Measurements from ENCODE around the gene ASRGL1. TPM values are rescaled to one million over a fixed set of nuclear protein-coding genes. Genes with fewer than 3 reads are reported as not detected.
A peak's percentile ranks its signal among the peaks of the same experiment; 100 is the strongest.
"Not testable (repeated sequence)": the region's sequence is repeated elsewhere in the genome, so short reads cannot be mapped to it uniquely, and the experiment has no call there.

Gene ASRGL1
- total and polyA plus RNA-seq, 2 experiments from 2014 or later, result 6.9 to 21.5 TPM

DNA sequence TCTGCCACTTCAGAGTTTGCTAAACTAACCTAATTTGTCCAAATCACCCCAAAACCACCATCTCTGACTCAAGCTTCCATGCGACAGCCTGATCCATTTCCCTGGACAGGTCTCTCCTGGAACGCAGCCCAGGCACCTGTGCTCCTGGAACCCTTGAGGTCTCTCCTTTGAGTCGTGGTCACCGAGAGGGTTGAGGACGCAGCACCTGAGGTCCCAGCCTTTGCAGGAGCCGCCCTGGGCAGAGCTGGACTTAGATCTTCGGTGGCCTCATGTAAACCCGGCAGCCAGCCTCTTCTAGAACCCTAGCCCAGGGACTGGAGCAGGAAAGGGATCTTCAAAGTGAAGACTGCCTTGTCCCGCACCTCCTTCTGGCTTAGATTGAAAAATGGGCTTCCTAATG is 37.6 kb downstream of the ASRGL1 start:
- no peak for DNase-seq (ENCODE audit: low read depth in 1 of 2, low spot score in 1 of 2)
- no peaks in the 10 kb centered on the region for H3K27me3 ChIP-seq
- no peak overlapping the region for H3K4me3 ChIP-seq
- no peak overlapping the region for H3K27ac ChIP-seq
- TF ChIP-seq, protein P1, sequence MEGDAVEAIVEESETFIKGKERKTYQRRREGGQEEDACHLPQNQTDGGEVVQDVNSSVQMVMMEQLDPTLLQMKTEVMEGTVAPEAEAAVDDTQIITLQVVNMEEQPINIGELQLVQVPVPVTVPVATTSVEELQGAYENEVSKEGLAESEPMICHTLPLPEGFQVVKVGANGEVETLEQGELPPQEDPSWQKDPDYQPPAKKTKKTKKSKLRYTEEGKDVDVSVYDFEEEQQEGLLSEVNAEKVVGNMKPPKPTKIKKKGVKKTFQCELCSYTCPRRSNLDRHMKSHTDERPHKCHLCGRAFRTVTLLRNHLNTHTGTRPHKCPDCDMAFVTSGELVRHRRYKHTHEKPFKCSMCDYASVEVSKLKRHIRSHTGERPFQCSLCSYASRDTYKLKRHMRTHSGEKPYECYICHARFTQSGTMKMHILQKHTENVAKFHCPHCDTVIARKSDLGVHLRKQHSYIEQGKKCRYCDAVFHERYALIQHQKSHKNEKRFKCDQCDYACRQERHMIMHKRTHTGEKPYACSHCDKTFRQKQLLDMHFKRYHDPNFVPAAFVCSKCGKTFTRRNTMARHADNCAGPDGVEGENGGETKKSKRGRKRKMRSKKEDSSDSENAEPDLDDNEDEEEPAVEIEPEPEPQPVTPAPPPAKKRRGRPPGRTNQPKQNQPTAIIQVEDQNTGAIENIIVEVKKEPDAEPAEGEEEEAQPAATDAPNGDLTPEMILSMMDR (IDR thresholded peaks at IDR 0.05; ENCODE audit: low read depth, low read length), result no peak
- H3K36me3 ChIP-seq, result no peaks in the 10 kb centered on the region
- no peaks in the 10 kb centered on the region for H3K9me3 ChIP-seq (ENCODE audit: low read depth)
- no peaks in the 10 kb centered on the region for H3K4me1 ChIP-seq (ENCODE audit: low read depth)

- peak; percentile 65 to 67 for DNase-seq (ENCODE audit: low read depth in 1 of 2, low spot score in 1 of 2)
- TF ChIP-seq, protein P1 (IDR thresholded peaks at IDR 0.05; ENCODE audit: low read depth, low read length), result peak; percentile 34
- H3K4me3 ChIP-seq; H3K9me3 ChIP-seq (ENCODE audit: low read depth); H3K36me3 ChIP-seq; H3K27me3 ChIP-seq; H3K4me1 ChIP-seq (ENCODE audit: low read depth); H3K27ac ChIP-seq: not testable (repeated sequence)
Observed at GRCh38 chr11:62378459-62379063, 41.3 kb downstream of the ASRGL1 start.

DNA sequence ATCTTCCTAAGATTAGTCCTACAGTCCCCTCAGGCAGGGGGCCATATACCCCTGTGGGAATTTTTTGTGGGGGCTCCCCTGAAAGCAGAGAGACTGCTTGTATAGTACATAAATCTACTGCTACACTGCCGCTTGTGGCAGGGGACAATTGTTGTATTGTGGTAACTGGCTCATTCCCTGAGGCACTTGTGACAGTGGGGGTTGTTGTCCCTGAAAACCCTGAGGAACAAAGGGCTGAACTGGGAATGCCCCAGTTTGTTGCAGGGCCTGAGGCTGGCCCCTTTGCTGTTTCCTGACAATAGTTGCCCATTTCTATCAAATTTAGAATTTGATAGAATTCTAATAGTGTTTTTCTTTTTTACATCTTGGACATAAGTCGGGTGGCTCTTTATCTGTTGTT is 42.3 kb downstream of the ASRGL1 start:
- not testable (repeated sequence) for H3K4me3 ChIP-seq; H3K36me3 ChIP-seq; H3K9me3 ChIP-seq (ENCODE audit: low read depth); H3K4me1 ChIP-seq (ENCODE audit: low read depth); DNase-seq (ENCODE audit: low read depth in 1 of 2, low spot score in 1 of 2); H3K27me3 ChIP-seq; H3K27ac ChIP-seq

DNA sequence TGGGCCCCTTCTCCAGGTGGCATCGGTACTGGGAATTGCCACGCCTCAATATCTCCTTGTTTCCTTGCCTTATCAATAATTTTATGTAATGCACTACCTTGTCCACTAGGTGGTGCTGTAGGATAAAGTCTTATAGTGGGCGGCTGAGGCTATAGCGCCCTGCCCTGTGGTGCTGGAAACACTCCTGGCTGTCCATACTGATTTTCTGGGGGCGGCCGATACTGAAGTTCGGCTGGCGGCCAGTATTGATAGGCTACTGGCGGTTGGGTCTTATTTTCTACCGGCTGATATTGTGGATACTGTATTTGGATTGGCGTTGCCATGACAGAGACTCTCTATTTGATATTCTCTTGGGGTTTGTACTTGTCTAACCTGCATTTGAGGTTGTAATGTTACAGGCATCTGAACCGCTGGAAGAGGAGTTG is 43.6 kb downstream of the ASRGL1 start:
- not testable (repeated sequence) for H3K27ac ChIP-seq; H3K4me1 ChIP-seq (ENCODE audit: low read depth); H3K4me3 ChIP-seq; H3K9me3 ChIP-seq (ENCODE audit: low read depth); H3K36me3 ChIP-seq; H3K27me3 ChIP-seq
- peak; percentile 78 to 82 for DNase-seq (ENCODE audit: low read depth in 1 of 2, low spot score in 1 of 2)
- TF ChIP-seq, protein P1 (IDR thresholded peaks at IDR 0.05; ENCODE audit: low read depth, low read length), result peak; percentile 64

DNA sequence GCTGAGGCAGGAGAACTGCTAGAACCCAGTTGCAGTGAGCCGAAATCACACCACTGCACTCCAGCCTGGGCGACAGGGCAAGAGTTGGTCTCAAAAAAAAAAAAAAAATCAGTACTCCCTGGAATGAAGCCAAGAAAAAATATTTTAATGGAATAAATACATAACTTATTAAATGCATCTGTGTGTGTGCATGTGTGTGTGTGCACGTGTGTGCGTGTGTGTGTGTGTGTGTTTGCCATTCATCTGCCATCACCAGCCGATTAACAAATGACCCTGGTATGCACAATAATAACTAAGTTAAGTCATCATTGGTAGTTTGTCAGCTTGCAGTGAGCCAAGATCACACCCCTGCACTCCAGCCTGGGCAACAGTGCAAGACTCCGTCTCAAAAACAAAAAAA is 46.6 kb downstream of the ASRGL1 start:
- no peaks in the 10 kb centered on the region for H3K9me3 ChIP-seq (ENCODE audit: low read depth)
- TF ChIP-seq, protein P1 (IDR thresholded peaks at IDR 0.05; ENCODE audit: low read depth, low read length), result no peak
- H3K36me3 ChIP-seq, result no peaks in the 10 kb centered on the region
- H3K27me3 ChIP-seq, result no peaks in the 10 kb centered on the region
- peaks cover 8% of the 10 kb centered on the region for H3K4me1 ChIP-seq (ENCODE audit: low read depth)
- DNase-seq (ENCODE audit: low read depth in 1 of 2, low spot score in 1 of 2), result no peak
- no peak overlapping the region for H3K27ac ChIP-seq
- no peak overlapping the region for H3K4me3 ChIP-seq

GRCh38 chr11:62386083-62386482 is 48.8 kb downstream of the ASRGL1 start:
- not testable (repeated sequence) for H3K27me3 ChIP-seq; DNase-seq (ENCODE audit: low read depth in 1 of 2, low spot score in 1 of 2); H3K36me3 ChIP-seq; H3K27ac ChIP-seq; H3K9me3 ChIP-seq (ENCODE audit: low read depth); H3K4me3 ChIP-seq; H3K4me1 ChIP-seq (ENCODE audit: low read depth)

DNA sequence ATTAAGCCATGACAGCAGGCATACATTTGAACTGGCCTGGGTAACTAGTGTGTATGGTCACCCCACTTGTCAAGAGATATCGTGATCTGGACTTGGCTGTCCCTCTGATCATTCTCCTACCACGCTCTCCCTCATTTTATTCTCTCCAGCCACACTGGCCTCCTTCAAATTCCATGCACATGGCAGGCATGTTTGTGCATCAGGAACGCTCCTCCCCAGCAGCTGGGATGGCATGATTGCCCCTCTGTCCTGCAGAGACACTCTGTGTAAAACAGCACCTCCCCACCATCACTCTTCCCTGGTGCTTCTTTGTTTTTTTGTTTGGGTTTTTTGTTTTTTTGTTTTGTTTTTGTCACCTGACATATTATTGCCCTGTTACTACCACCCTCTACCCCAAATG is 50.1 kb downstream of the ASRGL1 start:
- TF ChIP-seq, protein P1 (IDR thresholded peaks at IDR 0.05; ENCODE audit: low read depth, low read length), result no peak

More for the DNA sequence above, 50.1 kb downstream of the ASRGL1 start:
- Histone ChIP-seq H3K27ac (no peak overlapping the region), H3K4me3 (no peak overlapping the region), H3K27me3 (no peaks in the 10 kb centered on the region), H3K9me3 (ENCODE audit: low read depth) (no peaks in the 10 kb centered on the region), H3K4me1 (ENCODE audit: low read depth) (peaks cover 6% of the 10 kb centered on the region), H3K36me3 (no peaks in the 10 kb centered on the region)
- DNase-seq (ENCODE audit: low read depth in 1 of 2, low spot score in 1 of 2), result no peak

Data from cardiac muscle cell (in vitro differentiated cells and primary cell).